ENCODE measurements around the gene EXTL2. TPM values are rescaled to one million over a fixed set of nuclear protein-coding genes. Genes with fewer than 3 reads are reported as not detected.
A peak's percentile ranks its signal among the peaks of the same experiment; 100 is the strongest.
"Not testable (repeated sequence)": the region's sequence is repeated elsewhere in the genome, so short reads cannot be mapped to it uniquely, and the experiment has no call there.

EXTL2 gene
- total RNA-seq, 2 experiments from 2014 or later, result 1.4 to 2.4 TPM

GRCh38 chr1:100896481-100896982 is 1.9 kb upstream of the EXTL2 start:
- peak overlapping the region; percentile 94 for H3K27ac Mint-ChIP-seq
- H3K36me3 Mint-ChIP-seq (ENCODE audit: low read depth), result peaks cover 36% of the 10 kb centered on the region
- no peaks in the 10 kb centered on the region for H3K27me3 Mint-ChIP-seq
- ChIA-PET CTCF (interaction anchor here (1.0 to 4.2 kb wide), 5 partner anchors 12 to 413 kb away, joined by 4 to 17 read pairs (median 6); no protein-coding TSS in a partner anchor), POLR2A (interaction anchor here (0.6 to 3.3 kb wide), 29 partner anchors 9 to 926 kb away, joined by 3 to 57 read pairs (median 3); partner anchors contain the start of genes CDC14A, DPH5 and S1PR1)
- peak overlapping the region; percentile 89 for H3K4me3 Mint-ChIP-seq
- H3K4me1 Mint-ChIP-seq, result peaks cover 52% of the 10 kb centered on the region
- no peaks in the 10 kb centered on the region for H3K9me3 Mint-ChIP-seq
- DNase-seq, result peak; percentile 66

- peak within 1 kb of the TSS; percentile 89 for H3K4me3 Mint-ChIP-seq
- peak; percentile 94 for DNase-seq
- ChIA-PET POLR2A (interaction anchor here (0.7 to 3.3 kb wide), 40 partner anchors 9 to 926 kb away, joined by 3 to 57 read pairs (median 4); partner anchors contain the start of genes CDC14A, DPH5 and S1PR1), CTCF (interaction anchor here (0.6 to 4.2 kb wide), 8 partner anchors 13 to 414 kb away, joined by 3 to 17 read pairs (median 4); no protein-coding TSS in a partner anchor)
- peaks cover 34% of the 10 kb centered on the region for H3K36me3 Mint-ChIP-seq (ENCODE audit: low read depth)
- H3K27ac Mint-ChIP-seq, result peak within 1 kb of the TSS; percentile 94
- H3K27me3 Mint-ChIP-seq, result no peaks in the 10 kb centered on the region
- H3K4me1 Mint-ChIP-seq, result peaks cover 48% of the 10 kb centered on the region
- H3K9me3 Mint-ChIP-seq, result peaks cover 4% of the 10 kb centered on the region
These were observed 1.2 kb upstream of the EXTL2 start, which contains the start of gene SLC30A7 for GRCh38 chr1:100895540-100896480. TSS of gene SLC30A7 (plus strand) at chr1:100896090. CDS start at chr1:100896263, 173 bp downstream.

GRCh38 chr1:100893718-100894117 is 924 bp downstream of the EXTL2 start:
- Mint-ChIP-seq H3K27me3 (no peaks in the 10 kb centered on the region), H3K4me3 (peak overlapping the region; percentile 44), H3K4me1 (peaks cover 38% of the 10 kb centered on the region), H3K36me3 (ENCODE audit: low read depth) (peaks cover 34% of the 10 kb centered on the region), H3K9me3 (peaks cover 20% of the 10 kb centered on the region), H3K27ac (no peak overlapping the region)
- CTCF ChIA-PET, result interaction anchor here (4.2 kb wide), 1 partner anchor 416 kb away, joined by 17 read pairs; no protein-coding TSS in a partner anchor
- DNase-seq, result no peak
- POLR2A ChIA-PET, result interaction anchor here (2.2 to 3.3 kb wide), 2 partner anchors 7 to 22 kb away, joined by 5 to 11 read pairs; no protein-coding TSS in a partner anchor

GRCh38 chr1:100892554-100892953 is 2.1 kb downstream of the EXTL2 start:
- H3K4me1 Mint-ChIP-seq, result peaks cover 28% of the 10 kb centered on the region
- ChIA-PET POLR2A (no interaction called here), CTCF (no interaction called here)
- peaks cover 28% of the 10 kb centered on the region for H3K9me3 Mint-ChIP-seq
- DNase-seq, result no peak
- H3K27ac Mint-ChIP-seq, result no peak overlapping the region
- no peak overlapping the region for H3K4me3 Mint-ChIP-seq
- peaks cover 35% of the 10 kb centered on the region for H3K36me3 Mint-ChIP-seq (ENCODE audit: low read depth)
- H3K27me3 Mint-ChIP-seq, result no peaks in the 10 kb centered on the region

GRCh38 chr1:100891380-100891779 is 3.3 kb downstream of the EXTL2 start:
- peaks cover 30% of the 10 kb centered on the region for H3K36me3 Mint-ChIP-seq (ENCODE audit: low read depth)
- ChIA-PET POLR2A (no interaction called here), CTCF (no interaction called here)

GRCh38 chr1:100889869-100890482 is 4.7 kb downstream of the EXTL2 start:
- POLR2A ChIA-PET, H3K4me3 Mint-ChIP-seq, DNase-seq, H3K27ac Mint-ChIP-seq, CTCF ChIA-PET, H3K27me3 Mint-ChIP-seq: not testable (repeated sequence)
- Mint-ChIP-seq H3K36me3 (ENCODE audit: low read depth) (peaks cover 24% of the 10 kb centered on the region), H3K4me1 (peaks cover 18% of the 10 kb centered on the region), H3K9me3 (peaks cover 28% of the 10 kb centered on the region)

More at GRCh38 chr1:100891380-100891779, 3.3 kb downstream of the EXTL2 start:
- Mint-ChIP-seq H3K4me1 (peaks cover 19% of the 10 kb centered on the region), H3K27ac (no peak overlapping the region), H3K9me3 (peaks cover 28% of the 10 kb centered on the region), H3K27me3 (no peaks in the 10 kb centered on the region), H3K4me3 (no peak overlapping the region)
- DNase-seq, result no peak

- H3K27ac Mint-ChIP-seq, H3K4me3 Mint-ChIP-seq, CTCF ChIA-PET, DNase-seq, POLR2A ChIA-PET, H3K27me3 Mint-ChIP-seq: not testable (repeated sequence)
- peaks cover 24% of the 10 kb centered on the region for H3K36me3 Mint-ChIP-seq (ENCODE audit: low read depth)
- peaks cover 11% of the 10 kb centered on the region for H3K4me1 Mint-ChIP-seq
- peaks cover 28% of the 10 kb centered on the region for H3K9me3 Mint-ChIP-seq
These were observed 5.6 kb downstream of the EXTL2 start for GRCh38 chr1:100889007-100889406.

GRCh38 chr1:100883963-100884362 is 10.7 kb downstream of the EXTL2 start:
- CTCF ChIA-PET, result interaction anchor here (1.5 kb wide), 1 partner anchor 15 kb away, joined by 3 read pairs; no protein-coding TSS in a partner anchor
- peaks cover 5% of the 10 kb centered on the region for H3K36me3 Mint-ChIP-seq (ENCODE audit: low read depth)
- DNase-seq, result no peak
- no peaks in the 10 kb centered on the region for H3K27me3 Mint-ChIP-seq
- peaks cover 8% of the 10 kb centered on the region for H3K9me3 Mint-ChIP-seq
- no peak overlapping the region for H3K27ac Mint-ChIP-seq
- H3K4me3 Mint-ChIP-seq, result no peak overlapping the region
- POLR2A ChIA-PET, result no interaction called here
- H3K4me1 Mint-ChIP-seq, result no peaks in the 10 kb centered on the region

GRCh38 chr1:100882698-100883097 is 11.9 kb downstream of the EXTL2 start:
- no peak for DNase-seq
- CTCF ChIA-PET, result no interaction called here
- Mint-ChIP-seq H3K9me3 (no peaks in the 10 kb centered on the region), H3K4me3 (no peak overlapping the region), H3K27ac (no peak overlapping the region), H3K4me1 (no peaks in the 10 kb centered on the region), H3K27me3 (no peaks in the 10 kb centered on the region), H3K36me3 (ENCODE audit: low read depth) (no peaks in the 10 kb centered on the region)
- POLR2A ChIA-PET, result no interaction called here

- no peak for DNase-seq
- POLR2A ChIA-PET, result no interaction called here
- Mint-ChIP-seq H3K4me1 (no peaks in the 10 kb centered on the region), H3K4me3 (no peak overlapping the region), H3K9me3 (no peaks in the 10 kb centered on the region), H3K36me3 (ENCODE audit: low read depth) (no peaks in the 10 kb centered on the region), H3K27me3 (no peaks in the 10 kb centered on the region), H3K27ac (no peak overlapping the region)
- CTCF ChIA-PET, result interaction anchor here (1.3 kb wide), 1 partner anchor 10 kb away, joined by 3 read pairs; no protein-coding TSS in a partner anchor
These were observed 13.0 kb downstream of the EXTL2 start for GRCh38 chr1:100881687-100882086.

GRCh38 chr1:100879422-100879821 is 15.2 kb downstream of the EXTL2 start:
- Mint-ChIP-seq H3K4me3 (no peak overlapping the region), H3K4me1 (no peaks in the 10 kb centered on the region), H3K9me3 (no peaks in the 10 kb centered on the region), H3K27me3 (no peaks in the 10 kb centered on the region), H3K27ac (no peak overlapping the region), H3K36me3 (ENCODE audit: low read depth) (no peaks in the 10 kb centered on the region)
- ChIA-PET POLR2A (interaction anchor here (1.2 kb wide), 1 partner anchor 16 kb away, joined by 3 read pairs; no protein-coding TSS in a partner anchor), CTCF (interaction anchor here (0.8 to 1.6 kb wide), 2 partner anchors 11 to 16 kb away, joined by 3 to 6 read pairs; partner anchors contain the start of genes EXTL2 and SLC30A7)
- no peak for DNase-seq

GRCh38 chr1:100876291-100876690 is 18.4 kb downstream of the EXTL2 start:
- Mint-ChIP-seq H3K36me3 (ENCODE audit: low read depth) (no peaks in the 10 kb centered on the region), H3K27me3 (no peaks in the 10 kb centered on the region), H3K27ac (no peak overlapping the region), H3K9me3 (no peaks in the 10 kb centered on the region), H3K4me1 (no peaks in the 10 kb centered on the region), H3K4me3 (no peak overlapping the region)
- CTCF ChIA-PET, result no interaction called here
- POLR2A ChIA-PET, result no interaction called here
- DNase-seq, result no peak

- ChIA-PET CTCF (no interaction called here), POLR2A (no interaction called here)
- Mint-ChIP-seq H3K27ac (no peak overlapping the region), H3K4me1 (no peaks in the 10 kb centered on the region), H3K27me3 (no peaks in the 10 kb centered on the region), H3K4me3 (no peak overlapping the region), H3K9me3 (no peaks in the 10 kb centered on the region), H3K36me3 (ENCODE audit: low read depth) (no peaks in the 10 kb centered on the region)
- no peak for DNase-seq
These were observed 19.4 kb downstream of the EXTL2 start for GRCh38 chr1:100875228-100875627.

Measured in activated CD4-positive, alpha-beta memory T cell treated with anti-CD3 and anti-CD28 coated beads, Interleukin-2, amount 10 ng/mL, durations not matched to agents 7 days and 5 days (primary cell).